Fibroblast of lung (primary cell): ENCODE results near the gene PARS2. TPM values are rescaled to one million over a fixed set of nuclear protein-coding genes. Genes with fewer than 3 reads are reported as not detected.

Experiments
- DNase-seq, 2 donors: peaks; one replicate each; pipeline versions ENCODE4 v3.0.0 to v3.0.0-alpha.2; 2010; ENCODE audit warnings: low read depth in 2 of 2
- H2AFZ ChIP-seq: 2 replicates; pipeline ENCODE4 v1.5.1; 2012; ENCODE audit warnings: low read length, control low read depth, inconsistent platforms
- H3K27ac ChIP-seq: 2 replicates; pipeline ENCODE4 v1.5.1; 2011; ENCODE audit warnings: low read length, control low read depth; ENCODE audit not compliant: insufficient read depth
- H3K27me3 ChIP-seq: 2 replicates; pipeline ENCODE4 v1.5.1; 2011; ENCODE audit warnings: mild to moderate bottlenecking, low read length; ENCODE audit not compliant: control insufficient read depth, insufficient read depth
- H3K36me3 ChIP-seq: 2 replicates; pipeline ENCODE4 v1.5.1; 2011; ENCODE audit warnings: low read length; ENCODE audit not compliant: control insufficient read depth, insufficient read depth
- H3K4me1 ChIP-seq: 2 replicates; pipeline ENCODE4 v1.5.1; 2011; ENCODE audit warnings: low read length; ENCODE audit not compliant: control insufficient read depth, insufficient read depth; ENCODE audit errors: extremely low read depth
- H3K4me2 ChIP-seq: 2 replicates; pipeline ENCODE4 v1.5.1; 2011; ENCODE audit warnings: low read length, control low read depth; ENCODE audit not compliant: insufficient read depth; ENCODE audit errors: extremely low read depth
- H3K4me3 ChIP-seq, 4 experiments: fragments of 200-600 bp in 1 of 4; sonication (generic) in 1 of 4; replicated peaks in 1 of 4; 2 replicates each; pipeline ENCODE4 v1.5.1; 2011 to 2016; ENCODE audit warnings: low read length in 4 of 4, low read depth in 3 of 4, mild to moderate bottlenecking in 3 of 4, control low read depth in 2 of 4, inconsistent platforms in 1 of 4, mixed read lengths in 1 of 4; ENCODE audit not compliant: insufficient read depth in 1 of 4; ENCODE audit errors: control extremely low read depth in 1 of 4
- H3K79me2 ChIP-seq: 2 replicates; pipeline ENCODE4 v1.5.1; 2012; ENCODE audit warnings: mild to moderate bottlenecking, low read length, inconsistent platforms; ENCODE audit not compliant: control insufficient read depth, insufficient read depth
- H3K9ac ChIP-seq: 2 replicates; pipeline ENCODE4 v1.5.1; 2011; ENCODE audit warnings: mild to moderate bottlenecking, low read length, control low read depth; ENCODE audit not compliant: insufficient read depth
- H3K9me3 ChIP-seq: 2 replicates; pipeline ENCODE4 v1.5.1; 2012; ENCODE audit warnings: low read depth, low read length; ENCODE audit not compliant: control insufficient read depth, insufficient read depth
- H4K20me1 ChIP-seq: 2 replicates; pipeline ENCODE4 v1.5.1; 2011; ENCODE audit warnings: low read length; ENCODE audit not compliant: control insufficient read depth, insufficient read depth; ENCODE audit errors: extremely low read depth
- EZH2 ChIP-seq: IDR thresholded peaks from 2 replicates; pipeline ENCODE4 v1.5.1; 2012; ENCODE audit warnings: low read length, control low read depth, mild to moderate bottlenecking; ENCODE audit errors: missing control alignments
- polyA plus RNA-seq, 2 donors: library from polyadenylated mRNA; depleted of rRNA in 1 of 2; stranded (reverse) in 1 of 2; unstranded in 1 of 2; fragments of >200 nt; gene quantifications; 2 replicates each; pipeline ENCODE4 v1.2.1, GENCODE V29; 2011 to 2012; ENCODE audit warnings: missing spikeins in 1 of 2
- total RNA-seq: library from RNA; depleted of rRNA; stranded (reverse); fragments of >200 nt; gene quantifications from 2 replicates; pipeline ENCODE4 v1.2.1, GENCODE V29; 2014
- TF ChIP-seq, protein P1 (sequence below), 2 donors: IDR thresholded peaks in 1 of 2; conservative IDR thresholded peaks in 1 of 2; 1 replicate in 1 of 2; 2 replicates in 1 of 2; pipeline ENCODE4 v1.5.1; 2011 to 2012; ENCODE audit warnings: low read length in 2 of 2, control low read depth in 1 of 2, inconsistent platforms in 1 of 2, low read depth in 1 of 2, mild to moderate bottlenecking in 1 of 2

Gene PARS2
- total and polyA plus RNA-seq, 2 donors (not counting 1 experiment from before 2014, with no cell fraction given), result 3.4 to 5.4 TPM

DNA sequence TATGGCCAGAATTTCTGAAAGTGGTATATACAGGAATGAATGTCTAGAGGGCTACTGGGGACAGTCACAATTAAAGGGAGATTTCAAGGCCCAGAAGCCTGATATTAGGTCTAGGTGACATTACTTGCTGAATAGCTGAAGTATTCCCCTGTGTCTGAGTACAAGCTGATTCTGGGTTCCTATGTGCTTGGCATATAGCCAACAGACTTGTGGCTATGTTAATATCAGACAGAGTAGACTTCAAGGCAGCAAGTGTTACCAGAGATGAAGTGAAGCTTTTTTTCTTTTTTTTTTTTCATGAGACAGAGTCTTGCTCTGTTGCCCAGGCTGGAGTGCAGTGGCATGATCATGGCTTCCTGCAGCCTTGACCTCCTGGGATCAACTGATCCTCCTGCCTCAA, 40.3 kb downstream of the PARS2 start:
- Histone ChIP-seq H3K9me3 (no peaks in the 10 kb centered on the region), H4K20me1 (no peaks in the 10 kb centered on the region), H3K9ac (no peak overlapping the region), H3K4me2 (no peak overlapping the region), H3K27ac (no peak overlapping the region), H3K4me1 (no peaks in the 10 kb centered on the region), H3K4me3 (no peak overlapping the region), H3K27me3 (no peaks in the 10 kb centered on the region), H3K79me2 (no peaks in the 10 kb centered on the region), H2AFZ (no peak overlapping the region), H3K36me3 (peaks cover 5% of the 10 kb centered on the region)
- TF ChIP-seq, protein P1, sequence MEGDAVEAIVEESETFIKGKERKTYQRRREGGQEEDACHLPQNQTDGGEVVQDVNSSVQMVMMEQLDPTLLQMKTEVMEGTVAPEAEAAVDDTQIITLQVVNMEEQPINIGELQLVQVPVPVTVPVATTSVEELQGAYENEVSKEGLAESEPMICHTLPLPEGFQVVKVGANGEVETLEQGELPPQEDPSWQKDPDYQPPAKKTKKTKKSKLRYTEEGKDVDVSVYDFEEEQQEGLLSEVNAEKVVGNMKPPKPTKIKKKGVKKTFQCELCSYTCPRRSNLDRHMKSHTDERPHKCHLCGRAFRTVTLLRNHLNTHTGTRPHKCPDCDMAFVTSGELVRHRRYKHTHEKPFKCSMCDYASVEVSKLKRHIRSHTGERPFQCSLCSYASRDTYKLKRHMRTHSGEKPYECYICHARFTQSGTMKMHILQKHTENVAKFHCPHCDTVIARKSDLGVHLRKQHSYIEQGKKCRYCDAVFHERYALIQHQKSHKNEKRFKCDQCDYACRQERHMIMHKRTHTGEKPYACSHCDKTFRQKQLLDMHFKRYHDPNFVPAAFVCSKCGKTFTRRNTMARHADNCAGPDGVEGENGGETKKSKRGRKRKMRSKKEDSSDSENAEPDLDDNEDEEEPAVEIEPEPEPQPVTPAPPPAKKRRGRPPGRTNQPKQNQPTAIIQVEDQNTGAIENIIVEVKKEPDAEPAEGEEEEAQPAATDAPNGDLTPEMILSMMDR (conservative IDR thresholded peaks at IDR 0.05 in 1 of 2, IDR thresholded peaks at IDR 0.05 in 1 of 2; ENCODE audit: low read depth in 1 of 2, low read length in 2 of 2), result no peak
- TF ChIP-seq EZH2, result no peak
- DNase-seq, result no peak

DNA sequence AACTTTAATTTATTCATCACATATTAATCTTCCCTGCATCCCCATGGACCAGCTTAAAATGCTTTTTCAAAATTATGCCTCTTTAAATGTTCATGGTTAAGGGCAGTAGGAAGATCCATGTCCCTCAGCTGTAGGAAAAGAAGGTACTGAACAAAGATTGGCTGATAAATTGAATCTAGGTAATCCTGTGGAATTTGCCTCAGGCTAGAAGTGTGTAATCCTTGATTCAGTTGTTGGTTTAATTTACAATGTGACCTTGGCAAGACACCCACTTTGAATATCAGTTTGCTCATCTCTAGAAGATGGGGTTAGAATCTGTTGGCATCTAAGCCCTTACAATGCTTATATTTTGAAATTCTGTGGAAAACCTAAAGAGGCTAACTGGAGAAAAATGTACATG, 42.6 kb downstream of the PARS2 start:
- no peaks in the 10 kb centered on the region for H3K9me3 ChIP-seq
- H3K4me3 ChIP-seq, result no peak overlapping the region
- H3K4me1 ChIP-seq, result peaks cover 2% of the 10 kb centered on the region
- peaks cover 5% of the 10 kb centered on the region for H3K36me3 ChIP-seq
- no peak for DNase-seq
- TF ChIP-seq EZH2, result no peak
- TF ChIP-seq, protein P1 (conservative IDR thresholded peaks at IDR 0.05 in 1 of 2, IDR thresholded peaks at IDR 0.05 in 1 of 2; ENCODE audit: low read depth in 1 of 2, low read length in 2 of 2), result no peak
- H3K27me3 ChIP-seq, result no peaks in the 10 kb centered on the region
- peaks cover 10% of the 10 kb centered on the region for H3K79me2 ChIP-seq
- no peaks in the 10 kb centered on the region for H4K20me1 ChIP-seq
- no peak overlapping the region for H3K27ac ChIP-seq
- H3K4me2 ChIP-seq, result no peak overlapping the region
- H2AFZ ChIP-seq, result no peak overlapping the region
- H3K9ac ChIP-seq, result no peak overlapping the region

DNA sequence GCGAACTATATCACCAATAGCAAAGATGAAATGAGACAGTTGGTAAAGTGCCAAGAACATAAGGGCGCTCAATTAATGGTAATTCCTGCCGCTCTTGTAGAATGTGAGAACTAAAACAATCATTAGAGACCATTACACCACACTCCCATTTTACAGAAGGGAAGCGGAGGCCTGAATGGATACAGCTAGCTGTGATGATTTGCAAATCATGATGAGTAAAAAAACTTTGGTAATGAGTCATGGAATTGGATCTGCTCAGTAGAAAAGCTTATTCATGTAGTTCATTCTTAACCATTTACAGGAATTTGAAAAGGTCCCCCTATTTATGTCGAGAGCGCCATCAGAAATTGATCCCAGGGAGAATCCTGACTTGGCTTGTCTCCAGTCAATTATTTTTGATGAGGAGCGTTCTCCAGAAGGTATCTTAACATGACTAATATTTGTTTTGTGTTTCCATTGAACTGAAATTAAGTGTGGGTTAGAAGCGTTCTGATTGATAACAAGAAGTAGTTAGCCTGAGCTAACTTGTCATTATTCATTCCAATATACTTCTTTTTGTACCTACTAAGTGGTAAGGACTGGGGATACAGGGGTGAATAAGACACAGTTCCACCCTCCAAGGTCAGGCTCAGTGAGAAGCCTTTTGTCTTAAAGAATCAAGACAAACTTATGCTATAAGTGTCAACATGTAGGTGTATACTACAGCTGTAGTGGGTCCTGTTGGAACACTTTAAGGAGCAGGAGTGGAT, 47.9 kb downstream of the PARS2 start:
- Histone ChIP-seq H3K27ac (peak overlapping the region; percentile 72), H3K4me2 (peak overlapping the region; percentile 48), H2AFZ (peak overlapping the region; percentile 30), H3K4me1 (peaks cover 3% of the 10 kb centered on the region), H3K79me2 (peaks cover 14% of the 10 kb centered on the region), H3K27me3 (peaks cover 4% of the 10 kb centered on the region), H3K9ac (peak overlapping the region; percentile 61), H3K9me3 (no peaks in the 10 kb centered on the region), H3K36me3 (no peaks in the 10 kb centered on the region), H3K4me3 (peak overlapping the region; percentile 55 to 96 (median 73)), H4K20me1 (no peaks in the 10 kb centered on the region)
- peak; percentile 49 to 80 for DNase-seq
- no peak for TF ChIP-seq EZH2
- TF ChIP-seq, protein P1 (conservative IDR thresholded peaks at IDR 0.05 in 1 of 2, IDR thresholded peaks at IDR 0.05 in 1 of 2; ENCODE audit: low read depth in 1 of 2, low read length in 2 of 2), result no peak
